ES-I3 (cell line): ENCODE data around the gene WDR43.

ENCODE experiments used
- H3K36me3 ChIP-seq: 2 replicates; pipeline ENCODE4 v1.6.1; 2013; ENCODE audit warnings: mild to moderate bottlenecking, low read length, control low read depth, moderate library complexity; ENCODE audit not compliant: insufficient read depth
- H3K4me1 ChIP-seq: 2 replicates; pipeline ENCODE4 v1.6.1; 2013; ENCODE audit warnings: mild to moderate bottlenecking, control low read depth, low read length; ENCODE audit not compliant: insufficient read depth
- H3K9ac ChIP-seq: 2 replicates; pipeline ENCODE4 v1.6.1; 2013; ENCODE audit warnings: low read depth, mild to moderate bottlenecking, low read length, moderate library complexity
- H3K9me3 ChIP-seq: 2 replicates; pipeline ENCODE4 v1.6.1; 2013; ENCODE audit warnings: mild to moderate bottlenecking, low read length, moderate library complexity; ENCODE audit not compliant: control insufficient read depth, insufficient read depth

Gene WDR43

DNA sequence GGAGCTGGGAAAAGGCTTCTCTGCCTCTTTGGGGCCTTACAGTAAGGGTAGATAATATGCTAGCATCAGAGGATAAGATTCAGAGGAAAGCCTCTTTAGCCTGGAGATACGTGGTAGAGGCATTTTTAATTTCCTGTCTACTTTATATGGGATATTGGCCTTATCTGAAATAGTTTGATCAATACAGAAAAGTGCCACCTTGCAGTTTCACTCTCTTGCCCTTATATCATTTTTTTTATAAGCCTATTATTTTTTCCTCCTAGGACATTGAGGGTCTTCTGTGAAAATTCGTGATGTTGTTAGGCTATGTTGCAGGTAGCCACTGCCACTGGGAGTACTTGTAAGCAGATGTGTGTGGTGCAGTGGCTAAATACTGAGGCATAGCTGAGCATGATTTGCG, 46.5 kb downstream of the WDR43 start:
- H3K9ac ChIP-seq: no peak overlapping the region
- H3K4me1 ChIP-seq: no peaks in the 10 kb centered on the region
- no peaks in the 10 kb centered on the region for H3K9me3 ChIP-seq
- H3K36me3 ChIP-seq: peaks cover 47% of the 10 kb centered on the region

DNA sequence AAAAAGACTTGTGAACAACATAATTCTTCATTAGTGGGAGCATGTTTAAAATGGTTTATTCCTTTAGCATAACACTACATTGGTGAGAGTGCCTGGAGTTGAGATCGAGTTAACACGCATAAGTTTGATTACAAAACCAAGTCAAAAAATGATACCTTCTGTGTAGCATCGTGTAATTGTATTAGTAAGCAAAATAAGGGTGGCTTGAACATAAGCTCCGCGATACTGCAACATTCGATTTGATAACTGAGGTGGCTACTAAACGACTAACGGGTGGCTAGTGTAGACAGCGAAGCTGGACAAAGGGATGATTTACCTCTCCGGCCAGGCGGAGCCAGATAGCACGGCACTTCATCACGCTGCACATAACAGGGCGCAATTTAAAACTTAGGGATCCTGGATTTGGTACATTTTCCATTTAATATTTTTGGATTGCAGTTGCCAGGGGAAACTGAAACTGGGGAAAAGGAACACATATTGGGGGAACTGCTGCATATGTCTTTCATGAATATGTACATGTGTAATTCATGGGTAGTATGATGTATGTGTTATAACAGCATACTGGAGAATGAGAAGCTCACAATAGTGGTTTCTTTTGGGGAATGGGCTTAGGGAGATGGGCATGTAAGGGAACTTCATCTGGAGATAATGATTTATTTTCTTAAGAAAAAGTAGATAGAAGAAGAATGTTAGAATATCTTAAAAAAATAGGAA, 50.2 kb downstream of the WDR43 start:
- Histone ChIP-seq H3K9me3 (peaks cover 11% of the 10 kb centered on the region), H3K9ac (no peak overlapping the region), H3K36me3 (peaks cover 54% of the 10 kb centered on the region), H3K4me1 (no peaks in the 10 kb centered on the region)

DNA sequence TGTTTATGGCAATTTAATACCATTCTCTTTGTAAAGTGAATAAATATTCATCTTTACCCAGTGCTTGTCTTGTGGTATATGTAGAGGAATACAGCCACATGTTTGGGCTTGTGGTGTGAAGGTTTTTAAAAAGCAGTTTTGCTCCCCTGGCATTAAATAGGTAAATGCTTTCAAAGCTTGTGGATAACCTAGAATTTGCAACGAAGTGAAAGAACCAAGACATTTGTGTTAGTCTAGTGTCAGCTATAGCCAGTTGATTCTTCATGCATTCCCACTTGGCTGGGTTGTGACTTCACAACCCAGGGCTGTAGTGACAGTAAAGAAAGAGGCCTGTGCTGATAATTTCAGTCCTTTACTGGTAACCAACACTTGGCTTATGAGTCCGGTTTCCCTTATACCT, 53.7 kb downstream of the WDR43 start:
- no peak overlapping the region for H3K9ac ChIP-seq
- peaks cover 14% of the 10 kb centered on the region for H3K4me1 ChIP-seq
- H3K9me3 ChIP-seq: peaks cover 11% of the 10 kb centered on the region
- peaks cover 31% of the 10 kb centered on the region for H3K36me3 ChIP-seq

DNA sequence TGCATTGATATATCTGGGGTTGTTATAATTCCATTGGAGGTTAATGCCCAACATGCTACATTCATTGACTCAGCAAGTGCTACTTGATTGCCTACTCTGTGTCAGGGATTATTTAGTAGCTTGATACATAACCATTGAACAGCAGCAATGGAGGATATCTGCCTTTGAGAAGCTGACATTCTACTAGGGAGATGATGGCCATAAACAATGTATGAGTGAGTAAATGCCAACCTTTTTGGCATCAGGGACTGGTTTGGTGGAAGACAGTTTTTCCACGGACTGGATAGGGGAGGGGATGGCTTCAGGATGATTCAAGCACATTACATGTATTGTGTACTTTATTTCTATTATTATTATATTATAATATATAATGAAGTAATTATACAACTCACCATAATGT, 54.7 kb downstream of the WDR43 start:
- H3K9ac ChIP-seq: no peak overlapping the region
- peaks cover 11% of the 10 kb centered on the region for H3K9me3 ChIP-seq
- H3K4me1 ChIP-seq: peaks cover 14% of the 10 kb centered on the region
- peaks cover 23% of the 10 kb centered on the region for H3K36me3 ChIP-seq

- Histone ChIP-seq H3K36me3 (peaks cover 23% of the 10 kb centered on the region; the same call in 1 of the 2 replicates), H3K9me3 (peaks cover 11% of the 10 kb centered on the region), H3K9ac (no peak overlapping the region), H3K4me1 (peaks cover 14% of the 10 kb centered on the region)
Measured at GRCh38 chr2:28949617-28950305, 55.3 kb downstream of the WDR43 start.

DNA sequence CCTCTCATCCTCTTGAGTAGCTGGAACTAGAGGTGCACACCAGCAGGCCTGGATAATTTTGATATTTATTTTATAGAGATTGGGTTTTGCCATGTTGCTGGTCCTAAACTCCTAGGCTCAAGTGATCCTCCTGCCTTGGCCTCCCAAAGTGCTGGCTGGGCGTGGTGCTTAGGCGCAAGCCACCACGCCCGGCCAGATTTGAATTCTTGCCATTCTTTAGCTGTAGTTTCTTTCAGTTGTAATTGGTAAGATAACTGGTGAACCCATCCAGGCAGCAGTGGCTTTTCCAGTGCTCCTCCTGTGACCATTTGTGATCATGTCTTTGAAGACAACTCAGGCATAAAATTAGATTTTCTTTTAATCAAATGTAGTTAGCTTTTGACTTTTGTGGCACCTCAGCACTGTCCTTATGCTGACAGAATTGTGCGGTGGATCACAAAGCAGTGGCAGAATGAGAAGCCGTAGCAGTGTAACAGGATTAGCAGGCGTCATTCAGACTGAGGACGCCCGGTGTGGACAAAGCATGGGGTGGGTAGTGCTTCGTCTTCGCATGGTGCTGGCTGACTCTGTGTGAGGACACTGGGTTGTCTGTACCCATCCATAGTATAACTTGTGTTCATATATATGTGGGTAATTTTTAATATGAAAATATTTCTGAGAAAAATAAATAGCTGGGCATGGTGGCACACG, 56.6 kb downstream of the WDR43 start:
- Histone ChIP-seq H3K9me3 (peaks cover 11% of the 10 kb centered on the region), H3K9ac (no peak overlapping the region), H3K36me3 (peaks cover 23% of the 10 kb centered on the region; the same call in 1 of the 2 replicates), H3K4me1 (peaks cover 16% of the 10 kb centered on the region)

DNA sequence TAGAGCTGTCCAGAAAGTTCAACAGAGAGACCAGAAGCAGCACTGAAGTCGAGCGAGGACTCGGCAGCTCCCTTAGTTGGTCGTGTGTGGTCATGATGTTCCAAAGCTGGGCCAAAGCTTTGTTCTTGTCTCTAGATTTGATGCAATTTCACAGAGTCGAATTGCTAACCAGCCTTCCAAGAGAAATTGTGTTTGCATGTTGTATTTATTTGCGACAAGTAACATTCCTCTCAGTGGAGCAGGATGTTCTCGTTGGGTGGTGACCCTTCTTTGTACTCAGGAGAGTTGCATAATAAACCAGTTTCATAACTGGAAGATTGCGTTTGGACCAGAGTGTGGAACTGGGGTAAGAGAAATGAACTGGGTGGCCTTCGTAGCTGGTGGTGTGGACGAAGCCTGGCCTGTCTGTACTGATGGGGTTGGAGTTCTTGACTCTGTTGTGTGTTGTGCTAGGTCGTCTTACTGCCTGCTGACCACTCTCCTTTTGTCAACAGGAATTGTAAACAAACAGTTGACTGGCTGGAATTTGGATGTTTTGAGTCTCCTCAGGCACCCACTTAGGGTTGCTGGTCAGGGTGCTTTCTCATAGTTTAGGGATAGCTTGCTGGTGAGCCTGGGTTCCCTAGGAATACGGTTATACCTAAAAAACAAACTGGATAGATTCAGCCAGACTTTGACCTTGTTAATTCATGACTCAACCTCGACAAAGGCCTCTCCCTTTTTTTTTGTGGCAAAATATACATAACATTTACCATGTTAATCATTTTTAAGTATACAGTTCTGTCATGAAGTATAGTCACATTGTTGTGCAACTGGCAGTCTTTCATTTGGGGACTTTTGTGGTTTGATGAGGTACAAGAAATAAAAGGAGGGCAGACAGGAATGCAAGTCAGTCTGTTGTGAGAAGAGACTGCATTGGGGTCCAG, 57.7 kb downstream of the WDR43 start:
- Histone ChIP-seq H3K4me1 (peaks cover 17% of the 10 kb centered on the region), H3K36me3 (peaks cover 16% of the 10 kb centered on the region; the same call in 1 of the 2 replicates), H3K9me3 (peaks cover 11% of the 10 kb centered on the region), H3K9ac (no peak overlapping the region)

- peaks cover 8% of the 10 kb centered on the region for H3K9me3 ChIP-seq
- H3K9ac ChIP-seq: no peak overlapping the region
- peaks cover 17% of the 10 kb centered on the region for H3K4me1 ChIP-seq
- H3K36me3 ChIP-seq: peaks cover 15% of the 10 kb centered on the region; the same call in 1 of the 2 replicates
Measured at GRCh38 chr2:28952836-28953211, 58.4 kb downstream of the WDR43 start.

- peaks cover 19% of the 10 kb centered on the region for H3K4me1 ChIP-seq
- H3K9ac ChIP-seq: no peak overlapping the region; the same call in 1 of the 2 replicates
- no peaks in the 10 kb centered on the region for H3K9me3 ChIP-seq
- H3K36me3 ChIP-seq: no peaks in the 10 kb centered on the region
Measured at GRCh38 chr2:28955467-28955866, 61.0 kb downstream of the WDR43 start.

DNA sequence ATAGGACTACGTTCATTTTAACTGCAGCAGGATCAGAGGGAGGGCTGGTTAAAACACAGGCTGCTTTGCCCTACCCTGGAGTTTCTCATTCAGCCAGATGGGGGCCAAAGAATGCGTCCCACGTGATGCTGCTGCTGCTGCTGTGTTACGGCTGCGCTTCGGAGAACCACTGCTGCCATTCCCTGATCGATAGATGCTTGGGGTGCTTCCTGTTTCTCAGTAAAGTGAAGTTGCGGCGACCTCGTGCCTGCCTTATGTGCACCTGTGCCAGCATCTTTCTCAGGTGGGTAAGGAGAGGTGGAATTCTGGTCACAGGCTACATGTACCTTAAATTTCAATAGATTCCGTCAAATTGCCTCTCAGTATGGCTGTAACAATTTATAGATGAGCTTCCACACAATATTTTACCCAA, 62.0 kb downstream of the WDR43 start:
- Histone ChIP-seq H3K36me3 (no peaks in the 10 kb centered on the region), H3K9me3 (no peaks in the 10 kb centered on the region), H3K9ac (peak overlapping the region; percentile 56; the same call in 1 of the 2 replicates), H3K4me1 (peaks cover 19% of the 10 kb centered on the region)

- Histone ChIP-seq H3K9me3 (no peaks in the 10 kb centered on the region), H3K4me1 (peaks cover 15% of the 10 kb centered on the region), H3K9ac (peak overlapping the region; percentile 56; the same call in 1 of the 2 replicates), H3K36me3 (no peaks in the 10 kb centered on the region)
Measured at GRCh38 chr2:28956890-28957289, 62.4 kb downstream of the WDR43 start.

GRCh38 chr2:28958689-28959088, 64.2 kb downstream of the WDR43 start:
- Histone ChIP-seq H3K4me1 (0 out of 2 replicates have a peak, but pooled peaks cover 6% of the 10 kb centered on the region), H3K9ac (no peak overlapping the region), H3K9me3 (no peaks in the 10 kb centered on the region), H3K36me3 (no peaks in the 10 kb centered on the region)

DNA sequence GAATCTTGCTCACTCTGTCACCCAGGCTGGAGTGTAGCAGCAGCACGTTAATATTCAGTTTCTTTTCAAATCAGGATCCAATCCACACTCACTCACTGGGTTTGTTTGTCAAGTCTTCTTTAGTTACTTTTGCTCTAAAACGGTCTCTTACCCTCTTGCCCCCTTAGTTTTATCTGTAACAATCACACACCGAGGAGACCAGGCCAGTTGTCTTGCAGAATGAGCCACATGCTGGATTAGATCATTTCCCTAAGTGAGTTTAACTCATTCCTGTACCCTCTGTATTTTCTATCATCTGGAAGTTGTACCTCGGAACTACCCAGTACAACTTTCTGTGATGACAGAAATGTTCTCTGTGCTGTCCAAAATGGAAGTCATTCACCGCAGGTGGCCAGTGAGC, 65.9 kb downstream of the WDR43 start:
- no peaks in the 10 kb centered on the region for H3K36me3 ChIP-seq
- H3K9me3 ChIP-seq: no peaks in the 10 kb centered on the region
- 0 out of 2 replicates have a peak, but pooled peaks cover 6% of the 10 kb centered on the region for H3K4me1 ChIP-seq
- H3K9ac ChIP-seq: no peak overlapping the region

- Histone ChIP-seq H3K9ac (no peak overlapping the region), H3K9me3 (no peaks in the 10 kb centered on the region), H3K4me1 (0 out of 2 replicates have a peak, but pooled peaks cover 3% of the 10 kb centered on the region), H3K36me3 (no peaks in the 10 kb centered on the region)
Measured at GRCh38 chr2:28962505-28962904, 68.0 kb downstream of the WDR43 start.
